NCI-H1048 (cell line): Measurements from ENCODE around the gene ARHGAP44.

Experiments used
- DNase-seq: peaks from one replicate; lab custom pipeline; 2025; lab: John Stamatoyannopoulos, UW

ARHGAP44 gene

DNA sequence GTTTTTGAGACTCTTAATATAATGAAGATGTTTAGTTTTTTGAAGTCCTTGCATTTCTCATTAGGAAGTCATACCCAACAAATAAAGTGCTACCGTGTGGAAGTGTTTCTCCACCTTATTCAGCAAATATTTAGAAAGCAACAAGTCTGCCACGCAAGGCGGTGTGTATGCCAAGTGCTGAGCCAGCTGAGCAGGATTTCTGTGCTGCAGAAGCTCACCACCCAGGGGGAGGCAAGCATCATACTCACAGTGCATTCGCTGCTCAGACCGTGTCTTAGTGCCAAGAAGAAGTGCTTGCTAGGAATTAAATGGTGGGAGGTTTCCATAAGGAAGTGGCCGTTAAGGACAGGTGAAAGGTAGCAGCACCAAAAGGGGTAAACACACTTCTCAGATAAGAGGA, 111.2 kb downstream of the ARHGAP44 start:
- no peak for DNase-seq

GRCh38 chr17:12902046-12902445, 112.7 kb downstream of the ARHGAP44 start:
- DNase-seq: no peak

GRCh38 chr17:12907477-12907876, 118.2 kb downstream of the ARHGAP44 start:
- no peak for DNase-seq

DNA sequence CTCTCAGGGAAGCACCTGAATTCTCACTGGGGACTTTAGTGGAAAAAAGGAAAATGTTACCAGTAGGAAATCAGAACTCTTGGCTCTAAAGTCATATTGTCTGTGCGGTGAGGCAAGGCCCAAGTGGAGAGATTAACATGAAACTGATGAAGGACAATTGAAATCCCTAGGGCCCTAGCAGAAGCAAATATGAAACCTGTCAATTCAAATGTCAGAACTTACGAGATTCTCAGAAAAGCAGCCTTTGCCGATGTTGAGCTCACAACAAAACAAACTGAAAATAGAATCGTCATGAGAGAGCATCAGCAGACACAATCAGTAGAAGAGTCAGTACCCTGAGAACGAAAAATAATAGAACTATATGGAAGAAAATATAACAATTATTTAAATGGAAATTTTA, 119.7 kb downstream of the ARHGAP44 start:
- no peak for DNase-seq

DNA sequence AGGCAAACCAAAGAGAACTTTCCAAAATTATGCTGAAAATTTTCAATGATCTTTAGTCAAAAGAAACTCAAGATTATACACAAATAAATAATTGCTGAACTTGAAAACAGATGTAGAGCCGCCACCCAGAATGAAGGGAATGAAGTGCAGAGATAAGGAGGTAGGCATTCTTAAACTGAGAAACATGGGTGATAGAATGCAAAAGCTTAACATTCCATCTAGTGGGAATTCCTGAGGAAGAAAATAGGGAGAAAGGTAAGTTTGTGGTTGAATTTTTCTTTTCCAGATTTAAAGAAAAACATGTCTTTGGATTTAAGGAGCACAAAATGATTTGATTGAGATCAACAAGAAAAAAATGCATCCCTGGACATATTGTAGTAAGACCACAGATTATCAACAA, 120.2 kb downstream of the ARHGAP44 start:
- no peak for DNase-seq

DNA sequence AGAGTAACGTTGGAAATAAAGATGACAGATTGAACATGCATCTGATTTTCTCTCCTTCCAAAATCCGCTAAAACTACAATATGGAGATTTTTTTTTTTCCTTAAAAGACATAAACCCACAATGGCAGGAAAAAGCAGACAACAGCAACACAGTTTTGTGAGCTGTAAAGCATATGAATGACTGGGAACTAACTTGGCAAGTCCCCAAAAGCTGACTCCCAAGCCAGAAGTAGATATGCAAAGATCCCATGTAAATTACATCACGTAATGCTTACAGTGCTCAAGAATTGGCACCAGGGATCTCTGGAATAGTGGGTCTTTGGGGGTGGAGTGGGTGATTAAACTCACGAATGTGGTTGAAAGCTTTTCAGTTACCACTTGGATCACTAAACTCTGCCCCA, 121.9 kb downstream of the ARHGAP44 start:
- DNase-seq: peak; percentile 11

DNA sequence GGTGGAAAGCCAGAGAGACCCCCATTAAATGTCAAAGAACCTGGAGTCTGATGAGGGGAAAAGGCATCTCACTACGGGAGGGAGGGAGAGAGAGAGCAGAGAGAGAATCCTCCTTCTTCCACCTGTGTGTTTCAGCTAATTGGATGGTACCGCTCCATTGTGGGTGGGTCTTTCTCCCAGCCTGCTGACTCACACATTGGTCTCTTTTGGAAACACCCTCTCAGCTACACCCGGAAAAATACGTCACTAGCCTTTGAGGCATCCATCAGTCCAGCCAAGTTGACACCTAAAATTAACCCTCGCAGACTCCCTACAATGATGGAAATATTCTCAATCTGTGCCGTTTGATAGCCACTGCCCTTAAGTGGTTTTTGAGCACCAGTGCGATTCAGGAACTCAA, 128.1 kb downstream of the ARHGAP44 start:
- DNase-seq: no peak

- no peak for DNase-seq
Measured at GRCh38 chr17:12918142-12918541, 128.8 kb downstream of the ARHGAP44 start.

DNA sequence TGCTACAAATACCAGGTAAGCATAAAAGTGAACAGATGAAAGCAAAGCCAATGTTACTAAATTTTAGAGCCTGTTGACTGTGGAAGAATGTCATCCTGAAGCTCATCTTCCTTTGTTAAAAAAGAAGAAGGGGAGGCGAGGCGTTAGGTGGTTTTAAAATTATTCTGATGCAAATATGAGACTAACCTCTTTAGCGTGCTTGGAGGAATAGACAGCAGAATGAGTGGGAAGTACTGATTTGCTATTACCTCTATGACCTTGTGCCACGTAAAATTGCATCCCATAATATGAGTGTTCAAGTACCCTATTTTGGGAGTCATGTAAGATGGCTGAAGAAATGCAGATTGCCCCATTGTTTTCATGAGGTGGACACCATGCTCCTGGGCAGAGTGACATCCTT, 132.8 kb downstream of the ARHGAP44 start:
- no peak for DNase-seq

DNA sequence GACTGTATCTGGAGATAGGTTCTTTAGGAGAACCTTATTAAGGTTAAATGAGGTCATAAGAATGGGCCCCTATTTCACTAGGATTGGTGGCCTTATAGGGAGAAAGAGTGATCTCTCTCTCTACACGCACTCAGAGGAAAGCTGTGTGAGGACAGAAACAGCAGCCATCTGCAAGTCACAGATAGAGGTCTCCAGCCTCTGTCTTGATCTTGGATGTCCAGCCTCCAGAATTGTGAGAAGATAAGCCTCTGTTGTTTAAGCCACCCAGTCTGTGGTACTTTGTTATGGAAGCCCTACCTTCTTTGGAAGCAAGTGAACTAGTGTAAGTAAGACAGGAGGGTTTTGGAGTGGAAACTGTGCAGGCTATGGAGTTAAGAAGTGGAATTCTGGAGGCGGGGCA, 135.3 kb downstream of the ARHGAP44 start:
- DNase-seq: no peak

DNA sequence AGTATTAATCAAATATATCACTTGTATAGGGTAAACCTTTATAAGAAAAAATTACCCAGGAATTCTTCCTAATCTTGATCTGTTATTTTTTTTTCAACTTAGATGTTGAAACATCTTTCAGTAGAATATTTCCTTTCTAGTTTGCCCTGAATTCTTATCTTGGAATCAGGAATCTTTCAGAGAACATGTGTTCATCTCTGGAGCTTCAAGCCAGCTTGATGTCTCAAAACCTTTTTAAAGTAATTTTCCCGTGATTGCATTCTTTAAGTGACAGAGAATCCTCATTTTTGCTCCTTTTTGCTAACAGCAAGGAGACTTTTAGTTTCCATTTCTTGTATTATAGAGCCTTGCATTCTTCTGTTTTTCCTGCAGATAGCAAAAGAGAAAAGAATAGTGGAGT, 137.7 kb downstream of the ARHGAP44 start:
- DNase-seq: no peak

GRCh38 chr17:12927541-12928425, 138.5 kb downstream of the ARHGAP44 start:
- no peak for DNase-seq

GRCh38 chr17:12928736-12929135, 139.4 kb downstream of the ARHGAP44 start:
- no peak for DNase-seq

- no peak for DNase-seq
Measured at GRCh38 chr17:12936501-12936900, 147.2 kb downstream of the ARHGAP44 start.

DNA sequence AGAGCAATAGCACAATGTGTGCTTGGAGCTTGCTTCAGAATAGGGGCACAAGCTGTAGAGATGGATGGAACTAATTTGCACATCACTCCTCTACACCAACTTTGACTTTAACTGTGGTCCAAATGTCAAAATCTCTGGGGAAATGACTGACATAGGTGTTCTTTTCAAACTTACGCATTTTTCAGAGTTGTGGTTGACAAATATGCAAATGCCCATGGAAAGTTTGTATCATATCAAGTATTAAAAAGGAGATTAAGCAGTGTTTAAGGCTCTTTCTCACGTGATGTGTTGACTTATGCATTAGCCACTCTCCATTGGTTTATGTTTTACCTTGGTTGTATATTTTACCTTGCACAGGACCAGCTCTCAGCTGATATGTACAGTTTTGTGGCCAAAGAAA, 151.4 kb downstream of the ARHGAP44 start:
- no peak for DNase-seq

DNA sequence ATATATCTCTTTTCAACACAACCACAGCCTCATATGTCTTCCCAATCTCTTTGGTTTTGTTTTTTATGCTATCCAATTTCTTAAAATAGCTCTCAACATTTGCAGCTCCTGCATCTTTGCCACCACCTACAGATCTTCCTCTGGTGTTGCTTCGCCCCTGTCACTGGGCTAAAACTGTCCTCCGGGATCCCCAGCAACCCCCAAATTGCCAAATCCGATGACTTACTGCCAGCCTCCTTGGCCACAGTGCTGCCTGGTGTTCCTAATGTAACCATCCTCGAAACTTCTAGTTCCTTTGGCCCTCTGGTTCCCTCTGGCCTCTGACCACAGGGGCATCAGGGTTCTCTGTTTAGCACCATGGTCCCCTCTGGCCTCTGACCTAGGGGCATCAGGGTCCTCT, 157.7 kb downstream of the ARHGAP44 start:
- no peak for DNase-seq

- DNase-seq: no peak
Measured at GRCh38 chr17:12952012-12952411, 162.7 kb downstream of the ARHGAP44 start.

- no peak for DNase-seq
Measured at GRCh38 chr17:12953156-12953555, 163.9 kb downstream of the ARHGAP44 start.

DNA sequence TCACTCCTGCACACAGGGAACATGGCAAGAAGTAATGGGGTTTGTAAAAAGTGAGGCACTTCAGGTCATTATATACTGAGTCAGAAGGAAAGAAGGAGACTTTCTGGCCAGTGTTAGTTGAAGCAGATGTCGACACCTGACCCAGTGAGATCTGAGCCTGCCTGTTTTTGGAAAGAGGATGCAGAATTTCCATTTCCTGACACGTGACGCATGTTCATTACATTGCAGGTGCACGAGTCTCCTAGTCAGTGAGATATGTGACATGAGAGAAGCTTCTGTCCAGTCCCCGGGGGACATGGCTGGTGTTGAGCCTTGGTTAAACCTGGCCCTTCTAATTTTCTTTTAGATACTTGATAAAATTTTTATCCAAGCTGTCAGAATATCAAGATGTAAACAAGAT, 166.2 kb downstream of the ARHGAP44 start:
- DNase-seq: no peak

DNA sequence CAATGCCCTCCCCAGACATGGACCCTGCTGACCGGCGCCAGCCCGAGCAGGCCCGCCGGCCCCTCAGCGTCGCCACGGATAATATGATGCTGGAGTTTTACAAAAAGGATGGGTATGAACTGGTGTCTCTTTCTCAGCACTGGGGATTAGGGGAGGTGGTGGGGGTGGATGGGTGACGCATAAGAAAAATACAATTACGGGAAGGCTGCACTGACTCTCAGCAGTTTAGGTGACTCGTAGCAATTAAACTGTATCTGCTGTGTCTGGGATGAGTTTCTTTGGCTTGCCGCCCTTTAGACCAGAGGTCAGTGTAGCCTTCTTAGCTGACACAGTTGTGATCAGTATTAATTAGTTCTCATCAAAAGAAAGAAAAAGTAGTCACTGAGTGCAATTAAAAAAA, 169.5 kb downstream of the ARHGAP44 start:
- no peak for DNase-seq

- no peak for DNase-seq
Measured at GRCh38 chr17:12959441-12959840, 170.1 kb downstream of the ARHGAP44 start.

DNA sequence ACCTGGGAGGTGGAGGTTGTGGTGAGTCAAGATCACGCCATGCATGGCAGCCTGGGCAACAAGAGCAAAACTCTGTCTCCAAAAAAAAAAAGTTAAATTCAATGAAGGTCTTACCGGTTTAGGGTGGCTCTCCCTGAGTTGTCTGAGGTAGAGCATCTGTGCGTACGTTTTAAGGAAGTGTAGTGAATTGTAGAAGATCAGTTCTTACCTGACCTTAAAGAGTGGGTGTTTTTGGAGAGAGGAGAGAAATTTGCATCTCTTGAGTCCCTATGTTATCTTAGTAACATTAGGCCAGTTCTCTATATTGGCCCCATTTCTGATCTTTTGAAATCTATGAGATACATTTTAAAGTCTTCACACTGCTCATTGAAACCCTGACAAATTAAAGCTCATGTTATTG, 172.4 kb downstream of the ARHGAP44 start:
- no peak for DNase-seq

- DNase-seq: no peak
Measured at GRCh38 chr17:12963505-12963904, 174.2 kb downstream of the ARHGAP44 start.

- DNase-seq: no peak
Measured at GRCh38 chr17:12964162-12964561, 174.9 kb downstream of the ARHGAP44 start.
